DND-41 (cell line): ENCODE measurements around the gene KIF2C.

Source experiments
- ATAC-seq: fragments of 200-7000 bp; cut with Tn5 transposase; 3 replicates; pipeline ENCODE4 v1.9.1; 2021; ENCODE audit warnings: low read depth; ENCODE audit not compliant: insufficient read depth
- DNase-seq: peaks from one replicate; pipeline ENCODE4 v3.0.0-alpha.2; 2020
- H2AFZ ChIP-seq: 2 replicates; pipeline ENCODE4 v1.6.0; 2012; ENCODE audit warnings: low read depth, low read length
- H3K27ac ChIP-seq: 2 replicates; pipeline ENCODE4 v1.5.1; 2012; ENCODE audit warnings: low read length, inconsistent platforms
- H3K27me3 ChIP-seq: fragments of 200-600 bp; sonication (generic); 2 replicates; pipeline ENCODE4 v1.6.0; 2012; ENCODE audit warnings: low read length, mild to moderate bottlenecking, inconsistent platforms; ENCODE audit not compliant: insufficient read depth, poor library complexity
- H3K36me3 ChIP-seq: 2 replicates; pipeline ENCODE4 v1.5.1; 2012; ENCODE audit warnings: low read length, inconsistent platforms; ENCODE audit not compliant: insufficient read depth
- H3K4me1 ChIP-seq: 2 replicates; pipeline ENCODE4 v1.5.1; 2012; ENCODE audit warnings: mild to moderate bottlenecking, low read length; ENCODE audit not compliant: insufficient read depth
- H3K4me2 ChIP-seq: 2 replicates; pipeline ENCODE4 v1.6.0; 2012; ENCODE audit warnings: mild to moderate bottlenecking, moderate library complexity, low read length, inconsistent platforms; ENCODE audit not compliant: insufficient read depth
- H3K4me3 ChIP-seq, 2 experiments: fragments of 200-600 bp in 1 of 2; shearing (Covaris generic) in 1 of 2; 2 replicates each; pipeline ENCODE4 v1.5.1; 2012 to 2016; ENCODE audit warnings: inconsistent platforms in 2 of 2, low read length in 2 of 2, mild to moderate bottlenecking in 2 of 2, low read depth in 1 of 2, moderate library complexity in 1 of 2
- H3K79me2 ChIP-seq: 2 replicates; pipeline ENCODE4 v1.6.0; 2012; ENCODE audit warnings: low read length, inconsistent platforms; ENCODE audit not compliant: insufficient read depth
- H3K9ac ChIP-seq: 2 replicates; pipeline ENCODE4 v1.6.0; 2012; ENCODE audit warnings: low read depth, mild to moderate bottlenecking, inconsistent platforms, low read length, moderate library complexity
- H3K9me3 ChIP-seq: 2 replicates; pipeline ENCODE4 v1.5.1; 2012; ENCODE audit warnings: low read length, moderate library complexity, mild to moderate bottlenecking, inconsistent platforms; ENCODE audit not compliant: insufficient read depth, severe bottlenecking
- H4K20me1 ChIP-seq: 2 replicates; pipeline ENCODE4 v1.6.0; 2012; ENCODE audit warnings: low read length; ENCODE audit not compliant: insufficient read depth
- CTCF ChIP-seq: IDR thresholded peaks from 2 replicates; pipeline ENCODE4 v1.5.1; 2012; ENCODE audit warnings: borderline replicate concordance, low read length, moderate library complexity, mild to moderate bottlenecking; ENCODE audit not compliant: poor library complexity, severe bottlenecking; ENCODE audit errors: extremely low read depth
- EZH2 ChIP-seq: IDR thresholded peaks from 3 replicates; pipeline ENCODE4 v1.6.1; 2012; ENCODE audit warnings: borderline replicate concordance, low read depth, mild to moderate bottlenecking, moderate library complexity, low read length, inconsistent platforms; ENCODE audit not compliant: severe bottlenecking

KIF2C gene

GRCh38 chr1:44694863-44695478 is 44.7 kb upstream of the KIF2C start:
- Histone ChIP-seq H3K27me3 (peaks cover 11% of the 10 kb centered on the region), H3K4me2 (no peak overlapping the region), H3K4me3 (no peak overlapping the region), H2AFZ (no peak overlapping the region), H3K79me2 (no peaks in the 10 kb centered on the region), H3K4me1 (no peaks in the 10 kb centered on the region), H3K9ac (no peak overlapping the region), H3K36me3 (no peaks in the 10 kb centered on the region), H3K9me3 (no peaks in the 10 kb centered on the region), H3K27ac (no peak overlapping the region), H4K20me1 (no peaks in the 10 kb centered on the region)
- DNase-seq (no peak), ATAC-seq (no peak)
- TF ChIP-seq EZH2 (no peak), CTCF (no peak)

DNA sequence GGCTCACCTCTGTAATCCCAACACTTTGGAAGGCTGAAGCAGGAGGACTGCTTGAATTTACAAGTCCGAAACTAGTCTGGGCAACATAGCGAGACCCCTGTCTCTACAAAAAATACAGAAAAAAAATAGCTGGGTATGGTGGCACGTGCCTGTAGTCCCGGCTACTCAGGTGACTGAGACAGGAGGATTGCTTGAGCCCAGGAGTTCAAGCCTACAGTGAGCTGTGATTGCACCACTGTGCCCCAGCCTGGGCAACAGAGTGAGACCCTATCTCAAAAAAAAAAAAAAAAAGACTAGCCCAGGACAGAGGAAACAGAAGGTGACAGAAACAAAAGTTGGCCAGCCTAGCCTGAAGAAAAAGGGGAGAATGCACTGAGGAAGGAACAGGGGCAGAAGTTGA is 44.0 kb upstream of the KIF2C start:
- TF ChIP-seq EZH2 (no peak), CTCF (no peak)
- H3K27me3 ChIP-seq, result peaks cover 9% of the 10 kb centered on the region
- H3K4me1 ChIP-seq, result no peaks in the 10 kb centered on the region
- H3K9me3 ChIP-seq, result no peaks in the 10 kb centered on the region
- H3K9ac ChIP-seq, result no peak overlapping the region
- H3K27ac ChIP-seq, result no peak overlapping the region
- DNase-seq, result no peak
- no peak overlapping the region for H2AFZ ChIP-seq
- no peaks in the 10 kb centered on the region for H3K79me2 ChIP-seq
- no peaks in the 10 kb centered on the region for H3K36me3 ChIP-seq
- no peak for ATAC-seq
- H4K20me1 ChIP-seq, result no peaks in the 10 kb centered on the region
- no peak overlapping the region for H3K4me3 ChIP-seq
- H3K4me2 ChIP-seq, result no peak overlapping the region

DNA sequence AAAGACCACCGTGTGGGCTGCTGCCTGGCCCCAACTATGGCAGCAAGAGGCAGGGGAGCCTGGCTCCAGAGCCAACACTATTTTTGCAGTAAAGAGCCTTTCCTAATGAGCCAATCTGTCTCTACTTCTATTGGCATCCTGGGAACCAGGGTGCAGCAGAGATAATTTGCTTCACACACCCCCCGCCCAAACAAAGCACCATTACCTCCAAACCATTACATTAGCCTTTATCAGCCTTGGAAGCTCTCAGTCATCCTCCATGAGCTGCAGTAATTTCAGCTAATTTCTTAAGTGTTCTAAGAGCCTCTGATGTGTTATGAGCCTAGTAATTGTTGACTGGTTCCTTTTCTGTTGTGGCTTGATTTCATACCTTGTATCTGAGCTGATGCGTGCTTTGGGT is 43.5 kb upstream of the KIF2C start:
- H3K27ac ChIP-seq, result no peak overlapping the region
- no peaks in the 10 kb centered on the region for H3K9me3 ChIP-seq
- no peaks in the 10 kb centered on the region for H3K79me2 ChIP-seq
- H3K9ac ChIP-seq, result no peak overlapping the region
- no peak for ATAC-seq
- H3K4me3 ChIP-seq, result no peak overlapping the region
- no peaks in the 10 kb centered on the region for H3K4me1 ChIP-seq
- no peaks in the 10 kb centered on the region for H4K20me1 ChIP-seq
- no peak overlapping the region for H2AFZ ChIP-seq
- no peak for DNase-seq
- H3K4me2 ChIP-seq, result no peak overlapping the region
- TF ChIP-seq EZH2, result no peak
- no peak for TF ChIP-seq CTCF
- H3K36me3 ChIP-seq, result no peaks in the 10 kb centered on the region
- H3K27me3 ChIP-seq, result peaks cover 9% of the 10 kb centered on the region

GRCh38 chr1:44696789-44697345 is 42.8 kb upstream of the KIF2C start:
- DNase-seq (no peak), ATAC-seq (no peak; the same call in 2 of the 3 replicates)
- no peaks in the 10 kb centered on the region for H3K79me2 ChIP-seq
- H3K36me3 ChIP-seq, result no peaks in the 10 kb centered on the region
- H3K27ac ChIP-seq, result no peak overlapping the region
- H3K4me2 ChIP-seq, result no peak overlapping the region
- no peaks in the 10 kb centered on the region for H4K20me1 ChIP-seq
- H3K27me3 ChIP-seq, result peaks cover 9% of the 10 kb centered on the region
- TF ChIP-seq CTCF (no peak), EZH2 (no peak)
- no peak overlapping the region for H3K9ac ChIP-seq
- no peaks in the 10 kb centered on the region for H3K9me3 ChIP-seq
- H3K4me3 ChIP-seq, result no peak overlapping the region
- no peak overlapping the region for H2AFZ ChIP-seq
- no peaks in the 10 kb centered on the region for H3K4me1 ChIP-seq
